CD4-positive, alpha-beta T cell treated with Interleukin-21 for 1 hour (primary cell): ENCODE measurements around the gene CST11.

ENCODE experiments used
- DNase-seq: peaks from one replicate; pipeline ENCODE4 v3.0.0-alpha.2; 2020

Gene CST11

DNA sequence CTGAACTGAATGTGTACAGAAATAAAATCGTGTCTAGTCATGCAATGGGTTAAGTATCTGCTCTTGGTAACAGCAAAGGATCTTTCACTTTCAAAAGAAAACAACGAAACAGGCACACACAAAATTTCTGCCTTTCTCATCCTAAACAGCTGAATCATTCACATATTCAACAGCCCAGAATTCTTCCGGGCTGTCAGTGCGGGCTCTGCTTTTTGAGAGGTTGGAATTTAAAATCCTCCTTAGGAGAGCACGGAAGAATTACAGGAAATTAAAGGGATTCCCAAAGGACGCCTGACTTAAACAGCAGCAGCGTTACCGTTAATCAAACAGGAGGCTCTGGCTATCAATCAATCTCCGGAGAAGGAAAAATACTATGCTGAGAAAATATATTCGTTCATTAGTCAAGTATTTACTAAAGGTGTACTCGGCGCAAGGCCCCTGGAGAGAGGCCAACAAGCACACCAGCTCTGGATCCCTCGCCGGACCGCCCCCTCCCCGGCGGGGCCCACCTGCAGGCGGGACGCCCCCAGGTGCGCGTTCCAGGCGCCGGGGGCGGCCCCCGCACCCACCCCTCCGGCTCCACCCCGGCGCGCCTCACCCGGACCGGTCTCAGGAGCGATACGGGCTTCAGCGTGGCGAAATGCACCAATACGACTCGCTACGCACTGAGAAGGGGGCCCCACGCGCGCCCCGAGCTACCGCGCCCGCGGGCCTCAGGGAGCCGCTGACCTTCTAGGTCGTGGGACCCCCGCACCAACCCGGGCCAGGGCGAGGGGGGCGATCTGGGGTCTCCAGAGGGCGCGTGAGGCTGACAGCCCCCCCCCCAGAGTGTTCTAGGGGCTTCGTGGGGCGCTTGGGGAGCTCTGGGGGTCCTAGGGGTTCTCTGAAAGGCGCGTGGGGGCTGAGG lies 32.4 kb downstream of the CST11 start:
- peak; percentile 50 for DNase-seq

DNA sequence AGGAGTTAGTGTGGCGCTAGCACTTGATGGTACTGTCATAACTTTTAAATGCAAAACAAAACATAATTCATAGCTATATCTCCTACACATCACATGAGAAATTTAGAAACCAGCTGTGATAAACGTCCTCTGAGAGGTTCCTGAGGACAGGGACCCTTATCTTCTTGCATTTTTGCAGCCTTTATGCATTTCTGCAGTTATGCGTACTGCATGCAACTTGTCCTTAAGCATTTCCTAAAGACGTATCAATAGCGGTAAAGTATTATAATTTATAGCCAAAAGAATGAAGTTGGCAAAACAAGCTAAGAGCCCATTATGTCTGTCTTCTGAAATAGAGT lies 33.0 kb downstream of the CST11 start:
- DNase-seq = no peak

DNA sequence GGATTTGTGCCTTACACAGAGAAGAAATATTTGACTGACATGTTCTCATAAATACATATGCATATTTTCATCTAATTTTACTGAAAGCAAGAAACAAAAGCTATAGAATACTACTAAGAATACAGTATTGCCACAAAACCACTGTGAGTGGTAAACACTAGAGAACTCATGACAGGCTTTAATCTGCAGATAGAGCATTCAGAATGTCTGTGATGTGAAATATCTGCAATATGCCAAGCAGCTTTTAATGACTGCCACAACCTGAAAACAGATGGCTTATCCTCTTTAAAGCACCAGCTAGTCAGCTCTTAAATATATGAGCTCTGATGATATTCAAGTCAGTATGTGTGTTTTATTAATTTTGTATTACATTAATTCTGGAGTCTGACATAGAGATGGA lies 34.8 kb downstream of the CST11 start:
- no peak for DNase-seq

DNA sequence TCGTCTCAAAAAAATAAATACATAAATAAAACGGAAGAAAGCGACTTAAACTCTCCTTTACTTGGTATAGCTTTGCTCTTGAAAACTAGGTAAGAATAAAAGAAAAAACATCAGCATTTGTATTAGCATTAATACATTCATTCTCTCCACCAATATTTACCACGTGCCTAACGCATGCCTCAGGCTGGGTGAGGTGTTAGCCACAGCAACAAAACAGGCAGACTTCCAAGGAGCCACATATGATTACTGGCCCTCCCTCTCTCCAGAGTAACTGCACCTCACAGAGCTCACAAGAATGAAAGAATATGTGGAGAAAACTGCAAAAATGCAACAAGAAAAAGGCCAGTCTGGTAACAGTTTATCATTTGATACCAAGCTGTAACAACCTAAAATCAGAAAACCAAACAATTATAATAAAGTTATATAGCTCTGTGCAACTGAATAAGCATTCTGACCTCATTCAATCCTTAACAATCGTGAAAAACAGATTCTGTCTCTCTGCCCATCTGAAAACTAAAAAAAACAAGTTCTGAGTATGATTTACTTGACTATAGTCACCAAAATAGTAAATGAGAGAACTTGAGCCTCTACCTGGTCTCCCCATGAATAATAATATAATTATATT lies 36.6 kb downstream of the CST11 start:
- DNase-seq = peak; percentile 44

DNA sequence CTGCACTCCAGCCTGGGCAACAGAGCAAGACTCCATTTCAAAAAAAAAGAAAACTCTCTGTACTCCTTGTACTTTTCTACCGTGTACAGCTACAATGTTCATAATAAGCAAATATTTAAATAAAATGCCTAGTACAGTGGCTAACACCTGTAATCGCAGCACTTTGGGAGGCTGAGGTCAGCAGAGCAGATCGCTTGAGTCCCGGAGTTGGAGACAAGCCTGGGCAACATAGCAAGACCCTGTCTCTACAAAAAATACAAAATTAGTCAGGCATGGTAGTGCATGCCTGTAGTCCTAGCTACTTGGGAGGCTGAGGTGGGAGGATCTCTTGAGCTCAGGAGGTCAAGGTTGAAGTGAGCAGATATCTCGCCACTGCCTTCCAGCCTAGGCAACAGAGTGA lies 37.1 kb downstream of the CST11 start:
- DNase-seq = no peak

DNA sequence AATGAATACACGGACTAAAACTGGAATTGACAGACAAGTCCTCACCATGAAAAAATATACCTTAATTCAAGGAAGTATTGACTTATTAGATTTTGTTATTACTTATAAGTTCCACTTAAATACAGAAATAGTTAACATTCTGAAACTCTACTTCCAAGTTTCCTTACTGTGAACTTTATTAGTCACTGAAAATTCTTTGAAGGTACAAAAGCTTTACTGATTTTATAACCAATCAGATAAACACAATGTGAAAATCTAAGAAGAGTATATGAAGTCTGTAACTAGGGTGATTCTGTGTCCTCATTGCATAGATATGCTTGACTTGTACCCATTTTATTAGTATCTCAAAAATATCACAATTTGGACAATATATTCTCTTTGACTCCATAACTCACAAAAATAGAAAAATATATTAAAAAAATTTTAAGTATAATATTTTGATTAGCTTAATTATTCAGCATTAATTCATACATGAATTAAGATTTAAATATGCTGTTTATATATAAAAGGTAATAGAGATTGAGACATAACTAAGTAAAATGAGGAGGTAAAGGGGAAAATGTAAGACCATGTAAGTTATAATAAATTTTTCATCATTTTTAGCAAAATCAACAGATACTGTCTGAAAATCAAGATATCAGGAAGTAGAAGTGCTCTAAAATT lies 38.0 kb downstream of the CST11 start:
- no peak for DNase-seq

DNA sequence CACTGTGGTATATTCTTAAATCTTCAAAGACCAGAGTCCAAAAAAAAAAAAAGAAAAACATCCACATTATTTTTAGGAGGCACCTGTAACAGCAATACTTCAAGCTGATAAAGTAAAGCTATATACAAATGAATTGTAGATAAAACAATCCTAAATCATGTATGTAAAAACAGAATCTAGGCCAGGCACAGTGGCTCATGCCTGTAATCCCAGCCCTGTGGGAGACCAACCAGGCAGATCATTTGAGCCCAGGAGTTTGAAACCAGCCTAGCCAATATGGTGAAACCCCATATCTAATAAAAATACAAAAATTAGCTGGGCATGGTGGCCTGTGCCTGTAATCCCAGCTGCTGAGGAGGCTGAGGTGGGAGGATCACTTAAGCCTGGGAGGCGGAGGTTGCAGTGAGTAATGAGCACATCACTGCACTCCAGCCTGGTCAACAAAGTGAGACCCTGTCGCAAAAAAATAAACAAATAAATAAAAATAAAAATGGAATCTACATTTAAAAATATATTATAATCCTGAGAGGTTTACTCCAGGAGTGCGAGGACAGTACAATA lies 38.7 kb downstream of the CST11 start:
- no peak for DNase-seq

DNA sequence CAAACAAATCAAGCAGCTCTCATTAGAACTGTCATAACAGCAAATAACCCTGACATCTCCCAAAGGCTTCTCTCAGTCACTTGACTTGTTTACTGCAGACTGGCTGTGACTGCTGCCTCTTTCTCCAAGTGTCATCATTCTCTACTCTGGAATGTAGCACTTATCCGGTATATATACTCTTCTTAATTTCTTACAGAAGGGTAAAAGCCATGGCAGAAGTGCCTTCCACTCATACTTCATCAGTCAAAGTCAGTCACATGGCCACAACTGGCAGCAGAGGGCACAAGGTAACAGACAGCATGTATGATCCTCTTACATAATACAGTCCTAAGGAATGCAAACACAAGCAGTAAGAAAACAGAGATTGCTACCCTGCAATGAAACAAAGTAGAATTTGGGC lies 40.6 kb downstream of the CST11 start:
- no peak for DNase-seq

DNA sequence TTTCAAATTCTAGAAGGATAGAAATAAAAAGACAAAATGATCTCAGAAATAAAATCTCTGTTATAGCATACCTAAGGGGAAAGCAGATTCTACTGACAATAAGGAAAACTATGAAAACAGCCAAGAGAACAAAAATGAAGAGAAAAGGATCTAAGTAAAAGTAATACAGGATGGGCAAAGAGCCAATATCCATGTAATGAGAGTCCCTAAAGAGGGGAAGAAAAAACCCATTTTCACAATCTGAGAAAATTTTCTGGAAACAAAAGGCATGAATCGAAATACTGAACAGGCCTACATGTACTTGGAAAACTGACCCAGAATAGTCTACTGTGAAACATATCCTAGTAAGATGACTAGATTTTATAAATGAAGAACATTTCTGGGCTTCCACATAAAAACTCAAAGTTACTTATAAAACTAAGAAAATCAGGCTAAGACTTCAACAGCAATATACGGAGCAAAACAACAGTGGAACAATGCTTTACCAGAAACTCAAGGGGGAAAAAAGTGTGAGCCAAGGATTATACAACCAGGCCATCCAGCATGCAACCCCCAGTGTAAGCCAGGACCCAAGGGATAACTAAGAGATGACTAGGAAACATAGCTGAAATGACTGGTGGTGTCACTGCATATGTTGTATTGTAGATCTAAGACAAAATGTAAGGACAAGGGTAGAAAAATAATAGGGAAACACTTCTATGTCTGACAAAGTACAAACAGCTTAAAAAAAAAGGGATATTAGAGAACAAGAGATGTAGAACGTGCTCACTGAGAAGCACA lies 41.6 kb downstream of the CST11 start:
- DNase-seq = no peak

DNA sequence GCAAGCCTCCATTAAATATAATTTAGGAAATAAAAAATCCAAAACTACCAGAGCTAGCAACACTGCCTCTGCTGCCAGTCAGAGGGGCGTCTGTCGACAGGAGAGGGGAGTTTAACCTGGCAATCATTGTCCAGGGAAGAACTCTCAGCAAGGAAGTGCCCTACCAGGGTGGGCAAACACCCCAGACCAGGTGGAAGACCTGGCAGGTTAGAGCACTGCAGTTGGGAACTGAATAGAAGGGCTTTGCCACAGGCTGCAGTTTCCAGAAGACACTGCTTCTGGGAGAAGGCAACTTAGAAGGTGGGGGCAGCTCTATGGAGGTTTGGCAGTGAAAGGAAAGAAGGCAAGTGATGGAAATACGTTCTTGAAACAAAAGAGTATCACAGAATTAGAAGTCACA lies 42.9 kb downstream of the CST11 start:
- no peak for DNase-seq

DNA sequence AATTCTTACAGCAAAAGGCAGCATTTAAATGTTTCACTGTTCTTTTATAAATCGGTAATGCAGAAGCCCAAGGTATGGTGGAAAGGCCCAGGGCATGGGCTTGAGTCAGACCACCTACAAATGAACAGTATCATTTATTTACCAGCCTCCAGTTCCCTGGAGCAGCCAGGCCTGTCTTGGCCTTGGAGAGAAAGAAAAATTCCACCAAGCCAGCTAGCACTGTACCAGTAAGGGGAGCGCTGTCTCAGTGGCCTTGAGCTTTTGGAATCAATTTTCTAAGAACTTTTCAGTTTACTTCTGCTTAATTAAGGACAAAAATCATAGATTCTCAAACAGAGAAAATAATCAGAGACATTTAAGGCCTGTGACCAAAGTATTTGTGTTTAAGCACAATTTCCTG lies 43.7 kb downstream of the CST11 start:
- DNase-seq = no peak

DNA sequence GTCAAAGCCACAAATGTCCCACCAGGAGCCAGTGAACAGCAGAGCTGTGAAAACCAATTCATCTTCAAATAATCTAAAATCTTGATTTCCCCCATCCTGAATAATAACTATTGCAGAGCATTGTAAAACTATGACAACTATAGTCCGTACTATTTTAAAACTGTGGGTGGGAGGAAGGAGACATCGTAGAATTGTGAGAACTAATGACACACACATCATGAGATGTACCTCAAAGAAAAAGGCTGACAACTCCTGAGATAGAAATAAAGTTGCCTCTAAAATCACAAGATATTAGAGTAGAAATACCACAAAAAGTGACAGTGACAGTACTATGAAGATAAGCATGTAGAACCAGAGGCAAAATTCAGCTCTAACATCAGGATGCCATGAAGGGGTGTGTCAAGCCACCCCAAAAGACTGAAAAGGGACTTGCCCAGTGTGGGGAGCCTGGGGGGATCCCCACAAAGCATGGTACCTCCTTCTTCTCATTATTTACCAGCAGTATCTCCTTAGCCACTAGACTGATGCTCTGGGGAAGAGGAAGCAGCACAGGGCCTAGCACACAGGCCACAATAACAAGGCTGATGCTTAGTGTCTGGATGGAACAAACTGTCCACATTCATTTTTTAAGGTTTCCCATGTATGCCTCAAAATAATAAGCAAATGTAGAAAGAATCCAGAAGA lies 44.8 kb downstream of the CST11 start:
- DNase-seq = peak; percentile 39

DNA sequence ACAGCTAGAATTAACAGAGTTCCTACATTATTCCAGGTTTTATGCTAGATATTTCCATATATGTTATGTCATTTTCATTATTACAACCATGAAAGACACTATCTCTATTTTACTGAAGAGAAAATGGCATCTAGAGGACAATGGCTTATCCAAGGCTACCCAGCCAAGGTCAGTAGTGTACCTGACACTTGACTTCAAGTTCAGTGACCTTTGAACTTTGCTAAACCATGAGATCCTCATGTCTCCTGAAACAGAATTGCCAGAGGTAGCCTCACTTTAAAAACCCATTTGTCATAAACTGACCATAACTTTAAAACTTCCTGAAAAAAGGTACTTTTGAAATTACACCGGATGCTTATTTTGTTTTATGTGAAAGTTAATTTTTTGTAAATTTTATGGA lies 45.8 kb downstream of the CST11 start:
- DNase-seq = no peak

DNA sequence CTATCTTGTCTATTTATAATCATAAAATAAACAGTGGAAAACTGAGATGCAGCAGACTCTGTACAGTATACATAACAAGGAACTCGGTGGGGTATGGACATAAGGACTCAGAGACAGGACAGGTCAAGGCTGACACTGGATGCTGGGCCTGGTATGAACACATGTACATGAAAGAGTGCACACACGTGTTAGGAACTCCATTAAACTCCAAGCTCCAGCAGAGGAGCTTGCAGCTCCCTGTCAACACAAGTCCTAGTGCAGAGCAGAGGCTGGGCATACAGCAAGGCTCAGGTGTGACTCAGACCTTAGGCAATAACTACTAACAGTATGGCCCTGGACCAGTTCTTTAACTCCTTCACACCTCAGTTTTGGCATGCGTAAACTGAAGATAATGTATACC lies 48.5 kb downstream of the CST11 start:
- DNase-seq = no peak

DNA sequence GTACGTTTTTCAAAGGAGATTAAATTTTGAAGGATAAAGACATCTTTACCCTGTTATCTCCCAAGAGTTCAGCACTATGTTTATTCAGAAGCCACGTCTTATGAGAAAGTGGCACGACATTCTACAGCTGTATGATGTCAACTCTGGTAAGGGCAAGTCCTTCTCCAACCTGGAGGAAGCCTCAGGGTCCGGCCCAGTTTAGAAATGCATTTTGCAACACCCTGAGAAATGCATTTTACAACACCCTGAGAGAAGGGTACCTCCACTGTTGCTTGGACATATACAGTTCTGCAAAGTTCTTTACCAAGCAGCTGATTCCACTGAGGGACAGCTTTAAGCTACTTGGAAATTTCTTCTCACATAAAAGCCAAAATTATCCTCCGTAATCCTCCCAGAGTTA lies 48.9 kb downstream of the CST11 start:
- DNase-seq = no peak

DNA sequence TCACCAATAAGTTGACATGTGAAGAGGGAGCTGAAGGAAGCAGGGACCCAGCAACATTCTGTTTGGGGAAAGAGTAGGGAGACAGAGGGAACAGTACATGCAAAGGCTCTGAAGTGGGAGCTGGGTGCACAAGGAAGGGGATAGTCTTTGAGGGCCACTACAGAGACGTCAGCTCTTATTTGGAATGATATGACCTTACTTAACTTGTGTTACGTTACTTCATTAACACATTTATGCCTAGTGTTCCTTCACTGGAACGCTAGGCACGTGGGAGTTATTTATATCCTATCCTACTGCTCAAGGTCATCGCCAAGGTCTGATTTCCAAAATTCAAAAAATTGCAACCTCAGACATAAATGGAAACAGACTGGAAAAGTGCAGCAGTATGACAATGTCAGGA lies 51.6 kb downstream of the CST11 start:
- no peak for DNase-seq
